HG03066 (cell line): ENCODE data around the gene CAPN12.

Source experiments
- ATAC-seq: cut with Tn5 transposase; IDR thresholded peaks from one replicate; pipeline ENCODE4 v1.9.1; 2021; ENCODE audit warnings: low read depth; ENCODE audit not compliant: unreplicated experiment

The CAPN12 gene

GRCh38 chr19:38727306-38727867, 16.9 kb downstream of the CAPN12 start:
- ATAC-seq: no peak

DNA sequence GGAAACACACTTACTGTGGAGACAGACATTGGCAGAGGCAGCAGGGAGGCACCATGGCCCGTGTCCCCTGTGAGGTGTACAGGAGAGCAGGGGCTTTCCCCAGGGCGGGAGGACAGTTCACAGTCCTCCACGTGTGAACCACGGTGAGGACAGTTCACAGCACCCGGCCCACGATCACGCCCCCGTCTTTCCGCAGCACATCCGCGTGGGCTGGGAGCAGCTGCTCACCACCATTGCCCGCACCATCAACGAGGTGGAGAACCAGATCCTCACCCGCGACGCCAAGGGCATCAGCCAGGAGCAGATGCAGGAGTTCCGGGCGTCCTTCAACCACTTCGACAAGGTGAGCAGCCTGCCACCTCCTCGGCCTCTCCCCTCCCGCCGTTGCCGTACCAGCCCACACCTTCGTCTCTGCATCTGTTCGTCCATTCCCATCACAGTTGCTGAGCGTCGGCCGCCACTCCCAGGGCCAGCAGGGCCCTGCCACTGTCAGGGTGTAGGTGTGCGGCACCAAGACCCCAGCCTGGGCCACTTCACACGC, 17.4 kb downstream of the CAPN12 start:
- ATAC-seq: no peak

GRCh38 chr19:38726284-38726673, 18.0 kb downstream of the CAPN12 start:
- ATAC-seq: no peak

GRCh38 chr19:38725469-38726283, 18.6 kb downstream of the CAPN12 start:
- ATAC-seq: no peak

- ATAC-seq: no peak
Observed at GRCh38 chr19:38723990-38724854, 20.1 kb downstream of the CAPN12 start.

DNA sequence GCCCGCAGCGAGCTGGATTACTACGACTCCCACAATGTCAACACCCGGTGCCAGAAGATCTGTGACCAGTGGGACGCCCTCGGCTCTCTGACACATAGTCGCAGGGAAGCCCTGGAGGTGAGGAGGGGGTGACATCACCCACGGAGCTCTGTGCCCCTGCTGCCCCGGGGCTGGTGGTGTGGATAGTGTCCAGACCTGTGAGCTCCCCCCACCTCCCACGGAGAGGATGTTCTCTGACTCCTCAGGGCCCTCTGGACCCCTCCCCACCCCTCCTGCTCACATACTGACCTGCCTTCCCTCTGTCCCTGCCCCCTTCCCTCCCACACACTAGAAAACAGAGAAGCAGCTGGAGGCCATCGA, 20.7 kb downstream of the CAPN12 start:
- no peak for ATAC-seq

DNA sequence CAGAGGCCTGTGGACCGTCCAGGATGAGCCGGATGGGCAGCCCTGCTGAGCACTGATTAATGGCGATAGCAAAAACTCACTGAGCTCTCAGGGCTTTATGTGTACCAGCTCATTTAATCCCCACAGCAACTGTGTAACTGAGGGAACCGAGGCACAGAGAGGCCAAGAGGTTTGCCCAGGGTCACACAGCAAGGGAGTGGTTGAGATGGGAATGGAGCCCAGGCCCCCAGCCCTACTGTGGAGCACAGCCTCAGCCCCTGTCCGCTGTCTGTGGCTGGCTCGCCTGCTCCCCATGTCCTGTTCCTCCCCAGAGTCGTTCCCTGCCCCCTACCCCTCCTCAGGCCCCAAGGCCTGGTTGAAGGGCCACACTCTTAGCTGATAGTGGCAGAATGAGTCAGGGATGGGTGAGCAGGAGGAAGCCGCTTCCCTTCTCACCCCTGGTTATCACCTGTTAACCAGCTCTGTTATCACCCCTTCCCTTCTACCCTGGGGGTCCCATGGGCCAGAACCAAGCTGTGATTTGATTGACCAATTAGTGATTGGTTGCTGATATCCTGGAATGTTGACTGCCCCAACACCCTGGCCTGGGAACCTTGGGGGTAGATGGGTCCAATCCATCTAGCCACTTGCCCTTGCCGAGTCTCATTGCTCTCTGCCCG, 21.2 kb downstream of the CAPN12 start:
- no peak for ATAC-seq

DNA sequence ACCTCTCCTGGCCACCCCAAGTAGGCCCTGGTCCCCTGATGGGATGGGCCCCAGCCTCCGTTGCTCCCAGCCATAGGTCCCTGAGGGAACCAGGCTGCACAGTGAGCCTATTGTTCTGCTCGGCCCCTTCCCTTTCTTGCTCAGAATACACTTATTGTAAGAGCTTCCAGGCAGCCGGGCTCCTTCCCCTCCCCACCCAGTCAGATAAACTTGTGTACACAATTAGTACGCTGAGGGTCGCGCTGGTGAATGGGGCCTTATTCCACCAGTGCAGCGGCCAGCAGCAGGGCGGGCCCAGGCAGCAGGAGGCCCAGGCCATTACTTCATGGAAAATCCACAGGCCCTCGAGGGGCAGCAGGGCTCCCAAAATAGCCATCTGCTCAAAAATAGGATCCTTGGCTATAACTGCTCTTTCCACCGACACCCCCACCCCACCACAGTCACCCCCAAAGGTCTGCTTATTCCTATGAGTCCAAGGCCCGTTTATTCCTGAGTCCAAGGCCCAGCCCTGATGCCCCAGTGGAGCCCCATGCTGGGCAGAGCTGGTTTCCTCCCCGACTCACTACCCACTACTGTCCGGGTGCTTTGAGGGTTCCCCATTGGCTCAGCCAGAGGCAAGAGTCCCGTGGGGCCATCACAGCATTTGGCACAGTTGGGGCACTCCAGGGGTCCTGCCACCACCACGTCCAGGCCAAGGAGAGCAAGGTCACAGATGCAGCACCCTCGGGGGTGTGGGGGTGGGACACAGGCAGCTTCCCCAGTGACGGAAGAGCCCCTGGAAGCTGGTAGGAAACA, 22.1 kb downstream of the CAPN12 start:
- no peak for ATAC-seq

DNA sequence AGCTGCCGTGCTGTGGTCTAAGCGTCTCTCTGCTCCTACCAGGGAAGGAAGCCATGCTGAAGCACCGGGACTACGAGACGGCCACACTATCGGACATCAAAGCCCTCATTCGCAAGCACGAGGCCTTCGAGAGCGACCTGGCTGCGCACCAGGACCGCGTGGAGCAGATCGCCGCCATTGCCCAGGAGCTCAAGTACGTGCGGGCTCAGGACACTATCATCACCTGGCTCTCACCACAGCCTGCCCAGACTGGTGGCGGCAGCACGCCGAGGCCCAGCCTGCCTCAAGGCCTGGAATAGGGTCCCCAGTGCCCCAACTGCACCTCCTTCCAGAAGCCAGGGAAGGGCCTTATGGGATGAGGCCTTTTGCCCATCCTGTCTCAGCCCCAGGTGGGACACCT, 22.8 kb downstream of the CAPN12 start:
- no peak for ATAC-seq

DNA sequence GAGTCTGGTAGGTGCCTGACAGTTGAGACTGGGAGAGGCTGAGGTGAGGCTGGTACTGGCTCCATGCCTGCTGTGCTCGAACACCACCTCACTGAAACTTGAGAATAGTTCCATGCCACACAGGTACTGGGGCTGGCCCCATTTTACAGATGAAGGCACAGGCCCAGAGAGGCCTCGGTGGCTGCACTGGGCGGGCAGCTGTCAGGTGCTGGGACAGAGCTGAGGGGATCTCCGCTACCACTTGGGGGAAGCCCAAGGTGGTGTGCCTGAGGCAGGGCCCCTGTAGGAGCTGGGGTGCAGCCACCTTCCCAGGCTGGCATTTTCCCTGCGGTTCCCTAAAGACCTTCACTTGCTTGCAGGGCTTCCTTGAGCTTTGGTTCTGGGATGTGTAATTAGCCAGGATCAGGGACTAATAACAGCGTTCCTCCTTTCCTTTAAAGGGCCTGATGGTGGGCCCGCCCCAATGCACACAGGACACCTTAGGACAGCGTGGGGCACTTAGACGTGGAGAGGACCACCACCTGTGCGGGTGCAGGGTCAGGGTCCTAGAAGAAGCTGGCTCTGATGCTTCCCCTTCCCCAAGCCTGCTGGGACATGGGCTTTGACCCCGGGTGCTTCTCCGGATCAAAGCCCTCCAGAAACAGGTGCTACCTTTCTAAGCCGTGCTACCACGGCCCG, 23.6 kb downstream of the CAPN12 start:
- no peak for ATAC-seq

GRCh38 chr19:38719761-38720558, 24.3 kb downstream of the CAPN12 start:
- no peak for ATAC-seq

DNA sequence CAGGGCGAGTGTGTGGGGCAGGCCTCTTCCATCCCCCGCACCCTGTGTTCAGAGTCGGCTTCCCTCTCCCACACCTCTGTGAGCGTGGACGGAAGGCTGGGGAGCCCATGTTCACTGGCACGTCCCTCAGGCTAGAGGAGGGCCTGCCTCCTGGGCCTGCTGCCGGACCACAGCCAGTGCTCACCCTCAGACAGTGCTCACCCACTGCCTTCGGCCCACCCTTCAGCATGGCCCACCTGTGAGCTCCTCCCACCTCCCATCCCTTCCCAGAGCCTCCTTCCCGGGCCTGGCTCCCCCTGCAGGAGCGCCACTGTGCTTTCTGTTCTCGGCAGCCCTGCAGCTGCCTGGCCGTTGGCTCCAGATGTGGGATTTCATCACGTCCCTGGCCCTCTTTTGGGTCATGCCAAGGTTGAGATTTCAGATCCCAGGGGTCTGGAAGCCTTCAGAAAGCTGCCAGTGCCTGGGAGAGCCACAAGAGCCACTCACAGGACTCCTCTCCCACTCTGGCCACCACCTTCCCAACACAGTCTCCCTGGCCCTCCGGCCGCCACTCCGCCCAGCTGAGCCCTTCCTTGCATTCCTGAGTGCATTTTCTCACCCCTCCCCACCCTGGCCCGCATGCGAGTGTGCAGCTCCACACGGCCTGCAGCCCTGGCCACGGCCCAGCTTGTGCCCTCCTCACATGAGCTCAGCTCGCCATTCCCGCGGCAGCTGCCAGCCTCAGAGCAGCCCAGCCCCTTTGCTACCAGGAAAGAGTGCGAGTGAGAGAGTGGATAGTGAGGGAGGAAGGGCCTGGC, 25.3 kb downstream of the CAPN12 start:
- ATAC-seq: no peak

DNA sequence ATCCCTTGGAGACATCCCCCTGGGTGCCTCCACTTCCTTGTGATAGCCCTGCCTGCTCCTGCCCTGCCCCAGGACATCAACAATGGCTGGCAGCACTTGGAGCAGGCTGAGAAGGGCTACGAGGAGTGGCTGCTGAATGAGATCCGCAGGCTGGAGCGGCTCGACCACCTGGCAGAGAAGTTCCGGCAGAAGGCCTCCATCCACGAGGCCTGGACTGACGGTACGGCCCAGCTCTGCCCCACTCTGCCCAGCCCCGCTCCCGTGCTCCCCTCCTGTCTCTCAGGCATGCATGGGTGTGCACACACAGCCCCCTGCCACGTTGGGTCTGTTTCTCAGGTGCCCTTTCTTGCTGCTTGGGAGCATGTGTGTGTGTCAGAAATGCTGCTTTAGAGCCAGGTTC, 26.4 kb downstream of the CAPN12 start:
- ATAC-seq: no peak

DNA sequence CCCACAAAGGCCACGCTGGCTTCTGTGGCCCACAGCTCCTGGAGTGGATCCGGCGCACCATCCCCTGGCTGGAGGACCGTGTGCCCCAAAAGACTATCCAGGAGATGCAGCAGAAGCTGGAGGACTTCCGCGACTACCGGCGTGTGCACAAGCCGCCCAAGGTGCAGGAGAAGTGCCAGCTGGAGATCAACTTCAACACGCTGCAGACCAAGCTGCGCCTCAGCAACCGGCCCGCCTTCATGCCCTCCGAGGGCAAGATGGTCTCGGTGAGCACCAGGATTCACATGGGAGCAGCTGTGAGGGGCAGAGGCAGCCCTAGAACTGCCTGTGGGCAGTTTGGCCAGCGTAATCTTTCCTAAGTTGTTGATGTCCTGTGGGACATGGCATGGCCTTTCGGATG, 27.2 kb downstream of the CAPN12 start:
- ATAC-seq: no peak

DNA sequence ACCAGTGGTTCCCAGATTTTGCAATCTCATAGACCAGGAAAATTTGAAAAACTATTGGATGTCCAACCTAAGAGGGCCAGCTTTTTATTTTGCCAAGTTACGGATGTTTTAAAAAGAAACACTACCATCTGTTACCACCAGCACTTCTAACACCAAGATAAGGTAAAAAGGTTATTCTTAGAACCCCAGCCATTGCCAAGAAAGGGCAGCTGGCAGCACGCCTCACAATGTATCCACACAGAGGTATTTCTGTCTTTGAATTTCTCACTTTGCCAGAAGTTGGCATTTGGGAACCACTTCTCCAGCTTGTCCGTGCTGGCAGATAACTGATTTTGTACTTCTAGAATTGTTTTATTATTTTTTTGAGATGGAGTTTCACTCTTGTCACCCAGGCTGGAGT, 28.7 kb downstream of the CAPN12 start:
- ATAC-seq: no peak

- no peak for ATAC-seq
Observed at GRCh38 chr19:38714354-38714778, 29.9 kb downstream of the CAPN12 start.

DNA sequence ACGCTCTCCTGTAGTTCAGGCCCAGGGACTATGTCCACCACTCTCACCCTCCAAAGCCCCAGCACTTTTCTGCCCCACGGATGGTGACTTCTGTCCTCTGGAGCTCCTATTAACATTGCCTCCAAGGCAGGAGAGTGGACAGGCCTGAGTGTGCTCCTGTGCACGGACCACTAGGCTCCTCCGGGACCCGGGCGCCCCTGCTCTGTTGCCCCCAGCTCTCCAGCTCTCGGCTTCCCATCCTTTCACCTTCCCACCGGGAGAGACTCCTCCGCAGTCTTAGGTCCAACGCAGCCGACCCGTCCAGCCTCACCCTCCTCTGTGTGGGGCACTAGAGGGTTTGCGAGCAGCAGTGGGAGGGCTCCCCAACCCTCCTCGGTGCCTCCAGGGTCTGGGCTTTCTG, 30.4 kb downstream of the CAPN12 start:
- ATAC-seq: no peak

DNA sequence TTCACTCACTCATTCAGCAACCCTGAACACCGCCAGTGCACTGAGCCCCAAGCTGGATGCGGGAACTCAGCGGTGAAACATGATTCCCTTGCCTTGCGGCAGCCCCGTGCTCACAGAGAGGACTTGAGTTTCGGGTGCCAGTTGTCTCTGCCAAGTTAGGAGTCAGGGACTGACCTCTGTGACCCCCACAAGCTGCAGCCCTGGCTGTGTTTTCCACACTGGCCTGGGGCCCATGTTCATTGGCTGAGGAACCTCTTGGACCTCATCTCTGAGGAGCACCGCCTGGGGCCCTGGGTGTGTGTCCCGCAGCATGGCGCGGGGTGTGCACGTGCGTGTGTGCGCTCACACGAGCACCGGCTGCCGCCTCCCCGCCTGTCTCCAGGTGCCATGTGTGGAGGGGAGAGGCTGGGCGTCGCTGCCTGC, 31.0 kb downstream of the CAPN12 start:
- ATAC-seq: no peak
